Measurements from ENCODE around the gene USP20. TPM values are rescaled to one million over a fixed set of nuclear protein-coding genes. Genes with fewer than 3 reads are reported as not detected.
"Not testable (repeated sequence)": the region's sequence is repeated elsewhere in the genome, so short reads cannot be mapped to it uniquely, and the experiment has no call there.

Gene USP20
- total RNA-seq: 34.0 TPM

GRCh38 chr9:129835128-129835859 lies at the start of gene USP20, which contains the start of gene C9orf78:
Gene USP20 (plus strand): TSS chr9:129835458. CDS start chr9:129852556, 17,098 bp downstream.
Gene C9orf78 (minus strand): TSS chr9:129835275. CDS start chr9:129835221, 54 bp downstream.
- TF ChIP-seq CTCF (IDR thresholded peaks at IDR 0.05): no peak
- H3K36me3 ChIP-seq: peaks cover 26 to 29% of the 10 kb centered on the region in 2 donors
- intact Hi-C loops (cut with DNase I): loop anchor here (1.0 to 10.0 kb wide), 3 partner anchors 11 to 400 kb away; partner anchors contain the start of gene TOR1A
- H3K27me3 ChIP-seq: no peaks in the 10 kb centered on the region
- H3K4me3 ChIP-seq: peak within 1 kb of the TSS; percentile 93 to 100
- H3K9me3 ChIP-seq: no peaks in the 10 kb centered on the region
- H3K27ac ChIP-seq: peak within 1 kb of the TSS; percentile 95 to 98
- H3K4me1 ChIP-seq: peaks cover 5 to 42% of the 10 kb centered on the region in 2 donors
- peak; percentile 67 to 97 for DNase-seq (ENCODE audit: low spot score in 2 of 2)

GRCh38 chr9:129785866-129786265 lies 49.4 kb upstream of the USP20 start:
- no peak for DNase-seq (ENCODE audit: low spot score in 2 of 2)
- intact Hi-C loops (cut with DNase I): no loop called here

GRCh38 chr9:129786481-129786880 lies 48.8 kb upstream of the USP20 start:
- no peaks in the 10 kb centered on the region for H3K36me3 ChIP-seq
- no peak for DNase-seq (ENCODE audit: low spot score in 2 of 2)
- H3K4me1 ChIP-seq: no peaks in the 10 kb centered on the region
- no peaks in the 10 kb centered on the region for H3K9me3 ChIP-seq
- intact Hi-C loops (cut with DNase I): no loop called here
- H3K27me3 ChIP-seq: no peaks in the 10 kb centered on the region
- TF ChIP-seq CTCF (IDR thresholded peaks at IDR 0.05): no peak
- no peak overlapping the region for H3K4me3 ChIP-seq
- no peak overlapping the region for H3K27ac ChIP-seq

More at GRCh38 chr9:129785866-129786265, 49.4 kb upstream of the USP20 start:
- no peak for TF ChIP-seq CTCF (IDR thresholded peaks at IDR 0.05)
- Histone ChIP-seq H3K9me3 (no peaks in the 10 kb centered on the region), H3K27me3 (no peaks in the 10 kb centered on the region), H3K27ac (no peak overlapping the region), H3K36me3 (no peaks in the 10 kb centered on the region), H3K4me3 (no peak overlapping the region), H3K4me1 (no peaks in the 10 kb centered on the region)

- Histone ChIP-seq H3K36me3 (no peaks in the 10 kb centered on the region), H3K4me1 (no peaks in the 10 kb centered on the region), H3K27me3 (no peaks in the 10 kb centered on the region), H3K4me3 (no peak overlapping the region), H3K27ac (no peak overlapping the region), H3K9me3 (no peaks in the 10 kb centered on the region)
- no peak for DNase-seq (ENCODE audit: low spot score in 2 of 2)
- intact Hi-C loops (cut with DNase I): no loop called here
- no peak for TF ChIP-seq CTCF (IDR thresholded peaks at IDR 0.05)
These were observed 40.7 kb upstream of the USP20 start for GRCh38 chr9:129794549-129794948.

- H3K9me3 ChIP-seq; H3K36me3 ChIP-seq; H3K4me1 ChIP-seq; H3K4me3 ChIP-seq; DNase-seq (ENCODE audit: low spot score in 2 of 2); H3K27me3 ChIP-seq; H3K27ac ChIP-seq: not testable (repeated sequence)
- intact Hi-C loops (cut with DNase I): loop anchor here (5.0 kb wide), 1 partner anchor 674 kb away; no protein-coding TSS in a partner anchor
These were observed 39.2 kb upstream of the USP20 start for GRCh38 chr9:129796029-129796428.

GRCh38 chr9:129798973-129799372 lies 36.3 kb upstream of the USP20 start:
- Histone ChIP-seq H3K27ac (no peak overlapping the region), H3K36me3 (no peaks in the 10 kb centered on the region), H3K4me3 (no peak overlapping the region), H3K27me3 (no peaks in the 10 kb centered on the region), H3K4me1 (peaks cover 2 to 5% of the 10 kb centered on the region in 2 donors), H3K9me3 (no peaks in the 10 kb centered on the region)
- no peak for DNase-seq (ENCODE audit: low spot score in 2 of 2)
- TF ChIP-seq CTCF (IDR thresholded peaks at IDR 0.05): no peak
- intact Hi-C loops (cut with DNase I): loop anchor here (5.0 kb wide), 1 partner anchor 677 kb away; no protein-coding TSS in a partner anchor

All from ascending aorta (tissue), 2 donors.